Parathyroid adenoma (tissue), 2 donors: ENCODE results near the gene METAP2.

ENCODE experiments used
- H2AFZ ChIP-seq: fragments of 300-600 bp; sonication (generic); one replicate; pipeline ENCODE4 v1.7.0; 2017; ENCODE audit warnings: antibody characterized with exemption, mild to moderate bottlenecking
- H3K27ac ChIP-seq: fragments of 300-600 bp; sonication (generic); one replicate; pipeline ENCODE4 v1.7.0; 2017
- H3K27me3 ChIP-seq: fragments of 300-600 bp; sonication (generic); one replicate; pipeline ENCODE4 v1.7.0; 2017; ENCODE audit warnings: low read length; ENCODE audit not compliant: control insufficient read depth, insufficient read depth
- H3K36me3 ChIP-seq: fragments of 300-600 bp; sonication (generic); one replicate; pipeline ENCODE4 v1.7.0; 2017; ENCODE audit warnings: low read length; ENCODE audit not compliant: control insufficient read depth, insufficient read depth
- H3K4me1 ChIP-seq: fragments of 300-600 bp; sonication (generic); one replicate; pipeline ENCODE4 v1.7.0; 2017; ENCODE audit warnings: control low read depth
- H3K4me2 ChIP-seq: fragments of 300-600 bp; sonication (generic); one replicate; pipeline ENCODE4 v1.7.0; 2017; ENCODE audit warnings: low read length
- H3K4me3 ChIP-seq: fragments of 300-600 bp; sonication (generic); one replicate; pipeline ENCODE4 v1.7.0; 2017; ENCODE audit warnings: low read depth, low read length
- H3K79me2 ChIP-seq: fragments of 300-600 bp; sonication (generic); one replicate; pipeline ENCODE4 v1.7.0; 2017; ENCODE audit warnings: control low read depth
- H3K9ac ChIP-seq: fragments of 300-600 bp; sonication (generic); one replicate; pipeline ENCODE4 v1.7.0; 2017; ENCODE audit warnings: mild to moderate bottlenecking
- H3K9me3 ChIP-seq: fragments of 300-600 bp; sonication (generic); one replicate; pipeline ENCODE4 v1.7.0; 2017; ENCODE audit warnings: low read length; ENCODE audit not compliant: control insufficient read depth
- TF ChIP-seq, protein P1 (sequence below): fragments of 300-600 bp; sonication (generic); IDR thresholded peaks from one replicate; pipeline ENCODE4 v1.7.0; 2017; ENCODE audit warnings: antibody characterized with exemption, mild to moderate bottlenecking
- donor health status: primary hyperparathyroidism.

Gene METAP2

GRCh38 chr12:95484524-95484923, 10.6 kb downstream of the METAP2 start:
- no peak overlapping the region for H3K4me3 ChIP-seq
- H3K27ac ChIP-seq: no peak overlapping the region
- no peak overlapping the region for H3K9ac ChIP-seq
- peaks cover 2% of the 10 kb centered on the region for H3K4me1 ChIP-seq
- no peak overlapping the region for H3K4me2 ChIP-seq
- H3K79me2 ChIP-seq: peaks cover 12% of the 10 kb centered on the region
- no peaks in the 10 kb centered on the region for H3K9me3 ChIP-seq
- H3K36me3 ChIP-seq: no peaks in the 10 kb centered on the region
- no peak overlapping the region for H2AFZ ChIP-seq
- no peaks in the 10 kb centered on the region for H3K27me3 ChIP-seq
- TF ChIP-seq, protein P1, sequence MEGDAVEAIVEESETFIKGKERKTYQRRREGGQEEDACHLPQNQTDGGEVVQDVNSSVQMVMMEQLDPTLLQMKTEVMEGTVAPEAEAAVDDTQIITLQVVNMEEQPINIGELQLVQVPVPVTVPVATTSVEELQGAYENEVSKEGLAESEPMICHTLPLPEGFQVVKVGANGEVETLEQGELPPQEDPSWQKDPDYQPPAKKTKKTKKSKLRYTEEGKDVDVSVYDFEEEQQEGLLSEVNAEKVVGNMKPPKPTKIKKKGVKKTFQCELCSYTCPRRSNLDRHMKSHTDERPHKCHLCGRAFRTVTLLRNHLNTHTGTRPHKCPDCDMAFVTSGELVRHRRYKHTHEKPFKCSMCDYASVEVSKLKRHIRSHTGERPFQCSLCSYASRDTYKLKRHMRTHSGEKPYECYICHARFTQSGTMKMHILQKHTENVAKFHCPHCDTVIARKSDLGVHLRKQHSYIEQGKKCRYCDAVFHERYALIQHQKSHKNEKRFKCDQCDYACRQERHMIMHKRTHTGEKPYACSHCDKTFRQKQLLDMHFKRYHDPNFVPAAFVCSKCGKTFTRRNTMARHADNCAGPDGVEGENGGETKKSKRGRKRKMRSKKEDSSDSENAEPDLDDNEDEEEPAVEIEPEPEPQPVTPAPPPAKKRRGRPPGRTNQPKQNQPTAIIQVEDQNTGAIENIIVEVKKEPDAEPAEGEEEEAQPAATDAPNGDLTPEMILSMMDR: no peak

DNA sequence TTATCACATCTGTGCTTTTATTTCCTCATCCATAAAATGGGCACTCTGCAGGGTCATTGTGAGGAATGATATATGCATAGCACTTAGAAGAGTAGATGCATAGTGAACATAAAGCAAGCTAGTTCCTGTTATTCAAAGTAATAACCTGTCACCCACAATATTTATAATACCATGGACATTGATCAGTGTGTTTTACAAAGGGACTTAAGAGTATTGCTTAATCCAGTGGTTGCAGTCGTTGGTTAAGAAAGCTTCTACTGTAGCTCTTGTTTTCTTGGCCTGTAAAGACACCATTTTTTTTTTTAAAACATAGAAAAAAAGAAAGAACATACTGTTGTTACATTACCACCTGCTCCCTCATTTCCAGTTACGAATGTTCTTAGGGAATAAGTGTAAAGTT, 13.1 kb downstream of the METAP2 start:
- no peaks in the 10 kb centered on the region for H3K27me3 ChIP-seq
- peaks cover 14% of the 10 kb centered on the region for H3K79me2 ChIP-seq
- no peak overlapping the region for H3K27ac ChIP-seq
- H3K4me1 ChIP-seq: no peaks in the 10 kb centered on the region
- H3K36me3 ChIP-seq: no peaks in the 10 kb centered on the region
- no peaks in the 10 kb centered on the region for H3K9me3 ChIP-seq
- no peak overlapping the region for H3K4me3 ChIP-seq
- TF ChIP-seq, protein P1: no peak
- H3K9ac ChIP-seq: no peak overlapping the region
- no peak overlapping the region for H2AFZ ChIP-seq
- no peak overlapping the region for H3K4me2 ChIP-seq

DNA sequence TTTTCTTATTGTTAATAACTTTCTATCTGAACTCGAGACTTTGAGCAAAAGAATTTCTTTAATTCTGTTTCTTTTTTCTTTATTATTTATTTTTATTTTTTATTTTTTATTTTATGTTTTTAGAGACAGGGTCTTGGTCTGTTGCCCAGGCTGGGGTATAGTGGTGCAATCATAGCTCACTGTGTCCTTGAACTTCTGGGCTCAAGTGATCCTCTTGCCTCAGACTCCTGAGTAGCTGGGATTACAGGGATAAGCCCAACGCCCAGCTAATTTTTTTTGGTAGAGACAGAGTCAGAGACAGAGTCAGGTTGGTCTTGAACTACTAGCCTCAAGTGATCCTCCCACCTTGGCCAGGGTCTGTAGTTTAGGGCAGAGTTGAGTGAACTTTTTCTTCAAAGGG, 18.5 kb downstream of the METAP2 start:
- no peak overlapping the region for H3K27ac ChIP-seq
- H3K4me2 ChIP-seq: no peak overlapping the region
- TF ChIP-seq, protein P1: no peak
- no peaks in the 10 kb centered on the region for H3K36me3 ChIP-seq
- no peaks in the 10 kb centered on the region for H3K27me3 ChIP-seq
- H2AFZ ChIP-seq: no peak overlapping the region
- H3K79me2 ChIP-seq: peaks cover 15% of the 10 kb centered on the region
- no peak overlapping the region for H3K4me3 ChIP-seq
- no peak overlapping the region for H3K9ac ChIP-seq
- H3K9me3 ChIP-seq: no peaks in the 10 kb centered on the region
- H3K4me1 ChIP-seq: no peaks in the 10 kb centered on the region

GRCh38 chr12:95494888-95495287, 20.9 kb downstream of the METAP2 start:
- Histone ChIP-seq H3K79me2 (peaks cover 19% of the 10 kb centered on the region), H3K27me3 (no peaks in the 10 kb centered on the region), H3K9ac (no peak overlapping the region), H3K4me3 (no peak overlapping the region), H3K36me3 (no peaks in the 10 kb centered on the region), H3K27ac (no peak overlapping the region), H2AFZ (no peak overlapping the region), H3K9me3 (no peaks in the 10 kb centered on the region), H3K4me1 (no peaks in the 10 kb centered on the region), H3K4me2 (no peak overlapping the region)
- TF ChIP-seq, protein P1: no peak

DNA sequence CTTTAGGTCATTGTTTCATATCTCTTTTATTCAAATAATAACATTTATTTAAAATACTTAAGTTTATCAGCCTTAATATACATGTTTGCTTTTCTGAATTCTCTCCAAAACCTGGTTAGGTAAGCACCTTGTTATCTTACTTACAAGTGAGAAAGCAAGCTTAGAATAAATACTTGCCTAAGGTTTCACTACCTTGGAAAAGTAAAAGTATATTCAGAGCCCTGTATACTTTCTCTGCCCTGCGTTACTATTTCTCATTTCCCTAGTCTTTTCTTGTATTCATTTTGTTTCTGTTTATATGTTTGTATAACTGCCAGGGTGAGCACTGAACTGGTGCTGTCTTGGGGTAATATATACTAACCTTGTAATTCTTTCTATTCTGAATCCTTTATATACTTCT, 21.5 kb downstream of the METAP2 start:
- Histone ChIP-seq H3K4me3 (no peak overlapping the region), H3K27me3 (no peaks in the 10 kb centered on the region), H3K4me2 (no peak overlapping the region), H3K9ac (no peak overlapping the region), H3K36me3 (no peaks in the 10 kb centered on the region), H3K27ac (no peak overlapping the region), H3K4me1 (no peaks in the 10 kb centered on the region), H3K9me3 (no peaks in the 10 kb centered on the region), H2AFZ (no peak overlapping the region), H3K79me2 (peaks cover 21% of the 10 kb centered on the region)
- TF ChIP-seq, protein P1: no peak
